ENCODE data around the gene DNAL4. TPM values are rescaled to one million over a fixed set of nuclear protein-coding genes. Genes with fewer than 3 reads are reported as not detected.

DNAL4 gene
- total and polyA plus RNA-seq, 2 of the 4 experiments (the other 2 are of a cell fraction): 6.1 to 12.1 TPM

DNA sequence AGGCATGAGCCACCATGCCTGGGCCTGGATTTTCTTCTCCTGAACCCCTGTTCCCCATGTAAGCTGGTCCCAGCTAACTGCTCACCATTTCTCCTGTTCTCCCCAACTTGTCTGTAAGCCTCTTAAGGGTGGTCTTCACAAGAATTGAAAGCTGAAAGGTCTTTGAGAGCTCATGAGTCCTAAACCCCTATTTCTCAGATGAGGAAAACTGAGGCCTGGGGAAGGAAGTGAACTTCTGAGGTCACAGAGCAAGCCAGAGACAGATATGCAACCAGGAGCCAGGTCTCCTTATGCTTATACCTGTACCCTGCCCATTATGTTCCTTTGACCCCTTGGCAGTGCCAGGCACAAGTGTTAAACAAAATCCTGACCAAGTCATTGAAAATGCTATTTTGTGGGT lies 33.6 kb upstream of the DNAL4 start:
- H2BK120ac ChIP-seq (ENCODE audit: low read depth, low read length): no peak overlapping the region
- no peak overlapping the region for H2AK5ac ChIP-seq (ENCODE audit: low read depth, low read length)
- no peak overlapping the region for H3K9ac ChIP-seq (ENCODE audit: low read depth, low read length)
- no peak overlapping the region for H3K27ac ChIP-seq (ENCODE audit: insufficient read depth, low read length)
- H3K4me1 ChIP-seq (ENCODE audit: control insufficient read depth, insufficient read depth, low read length): no peaks in the 10 kb centered on the region
- POLR2A ChIA-PET (ENCODE audit: unreplicated experiment): no interaction called here
- no peak overlapping the region for H4K5ac ChIP-seq (ENCODE audit: low read depth, low read length)
- no peak overlapping the region for H3K4me2 ChIP-seq (ENCODE audit: low read depth, low read length)
- H2BK5ac ChIP-seq (ENCODE audit: low read depth, low read length, poor library complexity, severe bottlenecking): no peak overlapping the region
- H3K18ac ChIP-seq (ENCODE audit: low read depth, low read length): no peak overlapping the region
- no peak for DNase-seq
- no peaks in the 10 kb centered on the region for H3K36me3 ChIP-seq (ENCODE audit: control insufficient read depth, insufficient read depth, low read length)
- no TSS peak for BruUV-seq (replicated peaks)
- no peak overlapping the region for H3K23ac ChIP-seq (ENCODE audit: low read depth, low read length)
- H2BK15ac ChIP-seq (ENCODE audit: low read depth, low read length): no peak overlapping the region
- dilution Hi-C loops (cut with HindIII; ENCODE audit: low sequenced_read_pairs, unreplicated experiment): no loop called here
- no peak overlapping the region for H4K8ac ChIP-seq (ENCODE audit: low read depth in 2 of 2, low read length in 2 of 2)
- no peak overlapping the region for H3K14ac ChIP-seq (replicated peaks; ENCODE audit: low read depth, low read length)
- no peaks in the 10 kb centered on the region for H3K9me3 ChIP-seq (ENCODE audit: control insufficient read depth, insufficient read depth, low read length)
- no peak overlapping the region for H2AFZ ChIP-seq (replicated peaks; ENCODE audit: low read length, poor library complexity)
- no peaks in the 10 kb centered on the region for H3K9me1 ChIP-seq (ENCODE audit: insufficient read depth, low read length)
- H4K20me1 ChIP-seq (ENCODE audit: insufficient read depth, low read length): no peaks in the 10 kb centered on the region
- no peak overlapping the region for H3K56ac ChIP-seq (ENCODE audit: extremely low read depth, insufficient read depth, low read length)
- no peaks in the 10 kb centered on the region for H3K79me1 ChIP-seq (ENCODE audit: low read depth in 1 of 2, low read length in 2 of 2)
- no peak overlapping the region for H4K91ac ChIP-seq (ENCODE audit: insufficient read depth, low read depth, low read length)
- H3K27me3 ChIP-seq (ENCODE audit: control insufficient read depth, insufficient read depth, low read length): no peaks in the 10 kb centered on the region
- no peak for ATAC-seq (ENCODE audit: low read depth)
- H3K4ac ChIP-seq (ENCODE audit: low read depth, low read length): no peak overlapping the region
- H3K4me3 ChIP-seq (ENCODE audit: insufficient read depth, low read depth, low read length): no peak overlapping the region
- no peak overlapping the region for H2BK20ac ChIP-seq (ENCODE audit: low read depth, low read length)
- CTCF ChIA-PET: no interaction called here
- no peak overlapping the region for H2AK9ac ChIP-seq (replicated peaks; ENCODE audit: low read depth, low read length, poor library complexity)
- TF ChIP-seq RCOR1 (IDR thresholded peaks at IDR 0.05; ENCODE audit: insufficient replicate concordance, low read length) (no peak), POLR2A (IDR thresholded peaks at IDR 0.05; ENCODE audit: low read depth, low read length) (no peak), USF2 (IDR thresholded peaks at IDR 0.05; ENCODE audit: low read depth, low read length) (no peak), BHLHE40 (IDR thresholded peaks at IDR 0.05; ENCODE audit: low read depth, low read length) (no peak), CEBPB (IDR thresholded peaks at IDR 0.05; ENCODE audit: low read depth, low read length) (no peak), SMC3 (IDR thresholded peaks at IDR 0.05; ENCODE audit: low read depth, low read length) (no peak), MXI1 (IDR thresholded peaks at IDR 0.05; ENCODE audit: borderline replicate concordance, low read depth, low read length) (no peak), MAZ (IDR thresholded peaks at IDR 0.05; ENCODE audit: borderline replicate concordance, low read depth, low read length) (no peak), ELK1 (IDR thresholded peaks at IDR 0.05; ENCODE audit: borderline replicate concordance, low read depth, low read length) (no peak), CHD1 (IDR thresholded peaks at IDR 0.05; ENCODE audit: low read depth, low read length) (no peak), RFX5 (IDR thresholded peaks at IDR 0.05; ENCODE audit: low read depth, low read length) (no peak), MAFK (IDR thresholded peaks at IDR 0.05; ENCODE audit: low read depth, low read length) (no peak), FOS (IDR thresholded peaks at IDR 0.05; ENCODE audit: low read depth, low read length) (no peak), NFE2L2 (IDR thresholded peaks at IDR 0.05; ENCODE audit: low read depth, low read length) (no peak), RAD21 (IDR thresholded peaks at IDR 0.05; ENCODE audit: low read length) (no peak)
- TF ChIP-seq, protein P1, sequence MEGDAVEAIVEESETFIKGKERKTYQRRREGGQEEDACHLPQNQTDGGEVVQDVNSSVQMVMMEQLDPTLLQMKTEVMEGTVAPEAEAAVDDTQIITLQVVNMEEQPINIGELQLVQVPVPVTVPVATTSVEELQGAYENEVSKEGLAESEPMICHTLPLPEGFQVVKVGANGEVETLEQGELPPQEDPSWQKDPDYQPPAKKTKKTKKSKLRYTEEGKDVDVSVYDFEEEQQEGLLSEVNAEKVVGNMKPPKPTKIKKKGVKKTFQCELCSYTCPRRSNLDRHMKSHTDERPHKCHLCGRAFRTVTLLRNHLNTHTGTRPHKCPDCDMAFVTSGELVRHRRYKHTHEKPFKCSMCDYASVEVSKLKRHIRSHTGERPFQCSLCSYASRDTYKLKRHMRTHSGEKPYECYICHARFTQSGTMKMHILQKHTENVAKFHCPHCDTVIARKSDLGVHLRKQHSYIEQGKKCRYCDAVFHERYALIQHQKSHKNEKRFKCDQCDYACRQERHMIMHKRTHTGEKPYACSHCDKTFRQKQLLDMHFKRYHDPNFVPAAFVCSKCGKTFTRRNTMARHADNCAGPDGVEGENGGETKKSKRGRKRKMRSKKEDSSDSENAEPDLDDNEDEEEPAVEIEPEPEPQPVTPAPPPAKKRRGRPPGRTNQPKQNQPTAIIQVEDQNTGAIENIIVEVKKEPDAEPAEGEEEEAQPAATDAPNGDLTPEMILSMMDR (conservative IDR thresholded peaks at IDR 0.05; ENCODE audit: low read depth, low read length): no peak
- intact Hi-C loops (cut with micrococcal nuclease): no loop called here
- in situ Hi-C loops (cut with MboI; ENCODE audit: low sequenced_read_pairs): no loop called here
